CMK (cell line): Measurements from ENCODE around the gene MFAP2.
"Not testable (repeated sequence)": the region's sequence is repeated elsewhere in the genome, so short reads cannot be mapped to it uniquely, and the experiment has no call there.

ENCODE experiments used
- DNase-seq: peaks from one replicate; pipeline ENCODE4 v3.0.0-alpha.2; 2010; ENCODE audit warnings: low read depth

The MFAP2 gene

GRCh38 chr1:16929146-16930041 lies 51.0 kb downstream of the MFAP2 start:
- DNase-seq = not testable (repeated sequence)

- DNase-seq = no peak
Observed at GRCh38 chr1:16927711-16928485, 52.5 kb downstream of the MFAP2 start.

DNA sequence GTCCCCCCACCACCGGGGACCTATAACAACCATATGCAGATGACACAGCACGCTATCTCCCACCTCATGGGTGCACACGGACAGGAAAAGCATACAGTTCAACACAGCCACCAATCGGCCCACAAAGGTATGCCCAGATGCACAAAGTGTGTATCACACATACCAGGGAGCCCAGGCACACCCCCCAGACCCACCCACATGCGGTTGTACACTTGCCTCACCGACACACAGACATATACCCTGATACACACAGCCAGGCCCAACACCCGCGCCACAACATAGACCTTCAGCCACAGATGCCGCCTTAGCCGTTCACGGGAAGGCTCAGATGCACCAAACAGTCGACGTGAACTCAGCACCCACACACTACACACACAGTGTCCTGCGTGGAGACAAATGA lies 53.2 kb downstream of the MFAP2 start:
- DNase-seq = no peak

DNA sequence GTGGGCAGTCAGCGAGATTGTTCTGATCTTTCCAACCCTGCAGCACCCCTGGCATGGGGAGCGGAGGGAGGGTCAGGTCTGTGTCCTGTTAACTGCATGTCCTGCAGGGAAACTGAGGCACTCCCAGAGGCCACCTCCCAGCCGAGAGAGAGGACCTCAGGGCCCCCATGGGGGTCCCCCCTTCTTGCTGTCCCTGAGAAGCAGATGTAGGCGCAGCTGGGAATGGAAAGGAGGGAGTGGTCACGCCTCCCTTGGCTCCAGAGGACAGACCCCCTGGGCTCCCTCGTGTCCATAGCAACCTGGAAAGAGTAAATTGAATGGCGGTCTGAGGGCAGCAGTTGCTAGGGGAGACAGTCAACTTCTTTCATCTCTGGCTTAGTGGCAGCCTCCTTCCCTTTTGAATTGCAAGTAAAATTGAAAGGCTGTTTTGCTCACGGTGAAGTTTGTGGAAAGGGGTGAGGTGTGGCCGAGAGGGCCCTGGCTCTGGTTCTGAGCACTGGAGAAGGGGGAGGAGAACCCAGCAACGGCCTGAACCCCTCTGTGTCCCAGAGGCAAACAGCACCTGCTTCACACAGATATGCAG lies 53.8 kb downstream of the MFAP2 start:
- no peak for DNase-seq

DNA sequence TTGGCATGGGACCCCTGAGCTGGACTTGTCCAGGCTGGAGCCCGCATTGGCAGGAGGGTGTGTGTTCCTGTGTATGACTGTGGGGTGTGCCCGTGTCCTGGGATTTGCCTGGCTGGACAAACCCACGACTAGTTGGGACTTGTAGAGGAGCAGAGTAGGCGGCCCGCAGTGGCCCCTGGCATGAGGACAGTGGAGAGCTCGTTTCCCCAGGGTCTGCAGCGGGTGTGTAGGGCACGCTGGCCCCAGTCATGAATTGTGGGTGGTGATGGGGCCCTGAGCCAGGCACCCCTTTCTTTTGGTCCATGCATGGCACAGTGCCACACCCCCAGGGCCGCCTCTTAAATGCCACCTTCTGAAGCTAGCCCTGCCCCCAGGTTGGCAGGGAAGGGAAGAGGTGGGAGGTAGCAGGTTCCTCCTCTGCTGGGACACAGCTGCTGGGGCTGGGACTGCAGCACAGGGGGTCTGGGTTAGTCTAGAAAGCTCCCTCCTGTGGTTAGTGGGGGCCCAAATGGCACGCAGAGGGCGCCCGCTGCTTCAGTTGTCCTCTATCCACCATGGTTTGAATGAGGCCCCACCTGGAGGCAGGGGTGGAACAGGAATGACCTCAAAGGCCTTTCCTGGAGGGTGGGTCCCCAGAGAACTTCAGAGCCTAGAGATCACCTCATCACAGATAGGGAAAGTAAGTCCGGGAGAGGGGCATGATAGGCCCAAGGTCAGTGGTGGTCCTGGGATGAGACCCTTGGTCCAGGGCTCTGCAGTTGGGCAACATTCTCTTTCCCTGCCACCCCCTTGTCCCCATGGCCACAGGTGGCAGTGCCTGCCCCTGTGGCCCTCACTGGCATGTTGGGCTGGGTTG lies 54.6 kb downstream of the MFAP2 start:
- no peak for DNase-seq

DNA sequence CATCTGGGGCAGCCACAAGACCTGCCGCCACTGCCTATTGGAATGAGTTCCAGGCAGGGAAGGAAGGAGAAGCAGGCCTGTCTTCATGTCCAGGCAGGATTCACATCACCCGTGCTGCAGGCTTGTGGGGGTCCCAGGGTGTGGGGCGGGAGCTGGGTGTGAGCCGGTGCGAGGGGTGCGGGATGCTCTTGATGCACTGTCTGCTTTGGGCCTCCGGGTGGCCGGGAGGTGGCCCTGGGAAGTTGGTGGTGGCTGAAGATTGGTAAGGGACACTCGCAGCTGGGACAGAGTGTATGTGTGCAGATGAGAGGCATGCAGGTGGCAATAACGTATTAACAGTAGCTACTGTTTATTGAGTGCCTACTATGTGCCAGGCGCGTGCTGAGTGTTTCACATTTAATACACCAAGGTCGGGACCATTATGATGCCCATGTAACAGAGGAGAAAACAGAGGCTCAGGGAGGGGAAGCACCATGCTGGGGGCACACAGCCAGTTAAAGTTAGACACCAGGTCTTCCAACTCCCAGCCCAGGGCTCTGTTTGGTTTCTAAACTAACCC lies 55.4 kb downstream of the MFAP2 start:
- DNase-seq = no peak
